IMR-90 (cell line): ENCODE measurements around the gene TRIM66. TPM values are rescaled to one million over a fixed set of nuclear protein-coding genes. Genes with fewer than 3 reads are reported as not detected.

Experiments used
- BHLHE40 ChIP-seq: fragments of 150-350 bp; IDR thresholded peaks from 2 replicates; pipeline ENCODE4 v1.6.1; 2016; ENCODE audit warnings: mild to moderate bottlenecking, low read depth, low read length
- MXI1 ChIP-seq: IDR thresholded peaks from 2 replicates; pipeline ENCODE4 v1.6.1; 2012; ENCODE audit warnings: low read depth, mild to moderate bottlenecking, low read length, moderate library complexity, borderline replicate concordance
- microRNA-seq, 2 experiments: library from miRNA; stranded (forward) in 1 of 2; unstranded in 1 of 2; fragments of 10-50 nt in 1 of 2; fragments of <30 nt in 1 of 2; gene quantifications in 1 of 2; microRNA quantifications in 1 of 2; one replicate each; pipeline versions ENCODE3 to v1.1.0; 2013 to 2020; ENCODE audit not compliant: insufficient read depth in 1 of 2, insufficient read length in 1 of 2, unreplicated experiment in 1 of 2
- polyA plus RNA-seq, 3 experiments: library from polyadenylated mRNA; depleted of rRNA; stranded (reverse); fragments of >200 nt; gene quantifications; 2 replicates each; pipeline ENCODE4 v1.2.3, GENCODE V29; 2012; ENCODE audit warnings: low replicate concordance in 1 of 3
- small RNA-seq, 5 experiments: library from RNA; depleted of rRNA; stranded (forward); fragments of <200 nt; gene quantifications; one replicate each; pipeline ENCODE3, GENCODE V24; 2012
- total RNA-seq: library from RNA; depleted of rRNA; stranded (reverse); fragments of >200 nt; gene quantifications from 2 replicates; pipeline ENCODE4 v1.2.3, GENCODE V29; 2012; rRNA removed

Gene TRIM66
- total and polyA plus RNA-seq, 2 of the 4 experiments (the other 2 are of a cell fraction) = 4.4 to 5.0 TPM

GRCh38 chr11:8564526-8564925 is 117.9 kb downstream of the TRIM66 start (continued):
- TF ChIP-seq BHLHE40 = no peak
- TF ChIP-seq MXI1 = no peak

Small RNAs within 50 kb of the gene (microRNA-seq; reads per million reads assigned to microRNA genes)
- not detected for gene SNORA3A (ENCODE audit: insufficient read depth, insufficient read length)
- gene SNORA3B (ENCODE audit: insufficient read depth, insufficient read length) = 6.2 reads per million

Small RNAs within 50 kb of the gene (small RNA-seq; reads per million reads assigned to genes)
- gene SNORA3A = 0 reads per million in 5 experiments
- gene SNORA3B = 11.1 to 231 (median 30.0) reads per million in 5 experiments

Other genes starting within 250 kb of the TRIM66 start
- 2.3 and 2.5 TPM in 2 replicates for gene STK33, start 88.4 kb downstream of the TRIM66 start, total RNA-seq
- gene STK33, start 88.4 kb downstream of the TRIM66 start, polyA plus RNA-seq (2012; rRNA removed) = 2.4 and 2.6 TPM in 2 replicates
- 451 and 786 TPM in 2 replicates for gene RPL27A, start 127 bp upstream of the TRIM66 start, total RNA-seq
- gene RPL27A, start 127 bp upstream of the TRIM66 start, polyA plus RNA-seq (2012; rRNA removed) = 849 and 1,003 TPM in 2 replicates
- 27.8 and 33.9 TPM in 2 replicates for gene AKIP1, start 228.5 kb upstream of the TRIM66 start, total RNA-seq
- 30.6 and 36.0 TPM in 2 replicates for gene AKIP1, start 228.5 kb upstream of the TRIM66 start, polyA plus RNA-seq (2012; rRNA removed)